ENCODE measurements around the gene MGRN1.
A peak's percentile ranks its signal among the peaks of the same experiment; 100 is the strongest.
"Not testable (repeated sequence)": the region's sequence is repeated elsewhere in the genome, so short reads cannot be mapped to it uniquely, and the experiment has no call there.

The MGRN1 gene

GRCh38 chr16:4701791-4702465, 77.3 kb downstream of the MGRN1 start:
- DNase-seq: no peak

GRCh38 chr16:4702466-4702808, 77.8 kb downstream of the MGRN1 start:
- no peak for DNase-seq

DNA sequence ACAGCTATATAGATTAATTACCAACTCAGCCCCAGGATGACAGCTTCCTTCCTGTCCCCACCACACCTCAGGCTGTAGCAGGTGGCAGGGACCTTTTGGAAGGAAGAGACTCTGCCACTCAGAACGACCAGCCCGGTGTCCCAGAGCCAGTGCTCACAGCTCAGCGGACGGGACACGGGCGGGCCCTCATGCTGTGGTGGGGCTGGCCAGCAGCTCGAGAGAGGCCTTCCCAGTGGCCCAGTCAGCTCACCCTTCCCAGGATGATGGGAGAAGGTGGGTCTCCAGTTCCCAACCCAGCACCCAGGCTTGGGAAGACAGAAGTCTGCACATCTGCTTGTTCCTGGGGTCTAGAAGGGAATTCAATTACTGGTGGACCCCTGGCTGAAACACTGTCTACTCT, 79.3 kb downstream of the MGRN1 start:
- DNase-seq: no peak

DNA sequence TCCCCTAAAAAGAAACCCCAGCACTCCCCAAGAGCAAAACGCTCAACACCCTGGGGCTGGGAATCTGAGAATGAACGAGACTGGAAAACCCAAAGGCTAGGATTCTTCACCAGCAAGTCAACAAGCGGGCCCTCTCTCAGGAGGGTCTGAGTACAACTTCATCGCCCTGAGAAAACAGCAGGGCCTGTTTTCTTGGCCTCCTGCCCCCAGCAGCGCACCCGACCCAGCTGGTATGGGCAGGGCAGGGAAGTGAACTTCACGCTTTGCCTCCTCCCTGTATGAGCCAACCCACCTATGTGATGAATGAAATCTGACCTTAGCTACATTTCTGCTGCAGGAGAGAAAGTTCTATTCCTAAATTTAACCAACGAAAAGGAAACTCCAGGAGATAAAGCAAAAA, 79.9 kb downstream of the MGRN1 start:
- no peak for DNase-seq

GRCh38 chr16:4704913-4705312, 80.3 kb downstream of the MGRN1 start:
- no peak for DNase-seq

GRCh38 chr16:4706871-4707270, 82.2 kb downstream of the MGRN1 start:
- DNase-seq: no peak

DNA sequence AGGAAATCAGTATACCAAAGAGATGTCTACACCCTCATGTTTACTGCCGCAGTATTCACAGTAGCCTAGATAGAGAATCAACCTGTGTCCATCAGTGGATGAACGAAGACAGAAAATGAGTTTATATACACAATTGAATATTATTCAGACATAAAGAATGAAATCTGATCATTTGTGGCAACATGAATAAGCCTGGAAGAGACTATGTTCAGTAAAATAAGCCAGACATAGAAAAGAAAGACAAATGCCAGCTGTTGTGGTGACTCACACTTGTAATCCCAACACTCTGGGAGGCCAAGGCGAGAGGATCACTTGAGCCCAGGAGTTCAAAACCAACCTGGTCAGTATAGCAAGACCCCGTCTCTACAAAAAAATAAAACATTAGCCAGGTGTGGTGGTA, 84.9 kb downstream of the MGRN1 start:
- no peak for DNase-seq

GRCh38 chr16:4713663-4714501, 89.3 kb downstream of the MGRN1 start:
- DNase-seq: no peak

- no peak for DNase-seq
These were observed 90.4 kb downstream of the MGRN1 start for GRCh38 chr16:4714996-4715395.

DNA sequence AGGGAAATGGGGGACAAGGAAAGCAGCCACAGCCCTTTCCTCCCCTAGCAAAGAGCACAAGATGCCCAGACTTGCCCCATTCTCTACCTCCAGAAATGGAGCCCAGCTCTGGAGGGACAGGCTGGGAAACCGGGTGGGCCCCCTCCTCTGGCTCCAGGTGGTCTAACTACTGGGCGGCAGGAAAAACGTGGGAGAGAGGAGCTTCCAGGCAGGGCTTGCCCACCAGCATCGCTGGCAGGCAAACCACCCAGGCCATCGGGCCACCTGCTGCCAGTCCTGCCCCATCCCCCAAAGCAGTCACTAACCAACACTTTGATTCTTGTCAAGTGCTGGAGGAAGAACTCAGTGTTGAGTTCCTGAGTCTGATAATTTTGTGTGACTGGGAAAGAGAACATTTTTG, 93.8 kb downstream of the MGRN1 start:
- DNase-seq: no peak

GRCh38 chr16:4723071-4723767, 98.6 kb downstream of the MGRN1 start:
- no peak for DNase-seq

DNA sequence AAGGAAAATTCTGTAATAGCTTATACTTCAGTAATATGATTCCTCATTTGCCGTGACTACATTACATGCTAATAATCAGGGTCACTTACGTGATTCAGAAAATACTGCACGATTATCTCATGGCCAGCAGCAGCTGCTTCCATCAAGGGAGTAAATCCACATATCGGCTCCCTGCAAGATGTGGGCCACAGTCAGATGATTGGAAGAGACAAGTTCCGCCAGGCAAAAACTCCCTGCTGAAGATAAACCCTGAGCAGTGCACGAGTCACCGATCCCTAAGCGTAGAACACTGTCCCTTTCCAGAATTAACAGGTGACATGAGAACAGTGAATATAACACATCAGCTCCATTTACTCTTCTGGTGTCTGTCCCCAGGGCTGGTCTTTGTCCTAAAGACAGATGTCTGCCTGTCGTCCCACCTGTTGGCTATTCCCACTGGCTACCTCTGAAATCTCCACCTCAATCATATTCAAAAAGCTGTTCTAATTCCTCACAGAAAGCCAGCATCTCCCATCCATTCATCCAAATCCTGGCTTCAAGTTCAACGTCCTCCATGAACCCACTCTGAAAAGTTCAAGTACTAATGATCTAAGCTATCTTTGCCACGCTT, 100.1 kb downstream of the MGRN1 start:
- DNase-seq: no peak

- no peak for DNase-seq
These were observed 102.0 kb downstream of the MGRN1 start for GRCh38 chr16:4726616-4727015.

GRCh38 chr16:4728676-4729075, 104.0 kb downstream of the MGRN1 start:
- no peak for DNase-seq

GRCh38 chr16:4729876-4730275, 105.2 kb downstream of the MGRN1 start:
- DNase-seq: no peak

DNA sequence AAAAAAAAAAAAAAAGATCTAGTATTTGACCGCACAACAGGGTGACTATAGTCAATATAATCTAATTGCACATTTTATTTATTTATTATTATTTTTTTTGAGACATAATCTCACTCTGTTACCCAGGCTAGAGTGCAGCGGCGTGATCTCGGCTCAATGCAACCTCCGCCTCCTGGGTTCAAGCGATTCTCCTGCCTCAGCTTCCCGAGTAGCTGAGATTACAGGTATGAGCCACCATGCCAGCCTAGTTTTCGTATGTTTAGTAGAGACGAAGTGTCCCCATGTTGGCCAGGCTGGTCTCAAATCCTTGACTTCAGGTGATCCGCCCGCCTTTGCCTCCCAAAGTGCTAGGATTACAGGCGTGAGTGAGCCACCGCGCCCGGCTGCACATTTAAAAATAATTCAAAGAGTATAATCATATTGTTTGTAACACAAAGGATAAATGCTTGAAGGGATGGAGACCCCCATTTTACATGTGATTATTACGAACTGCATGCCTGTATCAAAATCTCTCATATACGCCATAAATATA, 108.7 kb downstream of the MGRN1 start:
- no peak for DNase-seq

GRCh38 chr16:4733747-4734062, 109.1 kb downstream of the MGRN1 start:
- no peak for DNase-seq

GRCh38 chr16:4734063-4734729, 109.6 kb downstream of the MGRN1 start, which contains the start of the genes ANKS3 and DNAAF8:
ANKS3 (minus strand) TSS chr16:4734271; CDS start chr16:4730149, 4,122 bp downstream.
DNAAF8 (plus strand) TSS chr16:4734537; CDS start chr16:4736515, 1,978 bp downstream.
- DNase-seq: peak; percentile 82

DNA sequence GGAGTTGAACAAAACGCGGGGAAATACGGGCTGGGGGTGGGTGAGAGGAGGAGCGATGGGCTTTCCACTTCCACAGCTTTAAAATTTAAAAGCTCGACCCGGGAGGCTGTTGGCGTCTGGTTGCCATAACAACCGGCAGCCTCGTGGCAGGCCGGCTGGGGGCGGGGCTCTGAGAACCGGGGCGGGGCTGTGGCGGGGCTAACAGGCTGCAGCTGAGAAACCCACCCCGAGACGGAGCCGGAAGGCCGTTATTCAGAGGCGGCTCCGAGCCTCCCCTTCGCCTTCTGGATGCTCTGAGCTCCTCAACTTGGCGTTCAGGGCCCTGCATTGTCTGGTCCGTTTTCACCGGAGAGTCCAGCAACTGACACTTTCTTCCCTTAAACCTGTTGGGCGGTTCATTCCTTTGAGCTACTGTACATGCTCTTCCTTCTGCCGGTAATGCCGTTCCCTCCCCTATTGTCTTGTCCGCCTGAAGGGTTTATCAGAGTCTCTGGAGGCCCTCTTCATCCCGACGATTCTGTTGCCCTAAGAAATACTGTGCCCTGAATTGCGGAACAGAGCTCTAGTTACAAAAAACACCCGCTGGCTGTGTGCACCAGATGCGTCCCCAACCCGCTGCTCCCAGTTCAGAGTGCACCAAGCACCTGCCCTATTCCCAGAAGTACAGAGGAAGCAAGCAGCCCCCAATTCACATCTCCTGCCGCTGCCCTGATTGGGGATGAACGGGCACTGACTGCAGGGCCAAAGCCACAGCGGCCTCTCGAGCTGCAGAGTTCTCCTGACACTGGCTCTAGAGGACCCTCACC, 110.3 kb downstream of the MGRN1 start:
- DNase-seq: peak; percentile 46

GRCh38 chr16:4736546-4736945, 111.9 kb downstream of the MGRN1 start:
- DNase-seq: no peak

GRCh38 chr16:4737545-4737944, 112.9 kb downstream of the MGRN1 start:
- DNase-seq: no peak

DNA sequence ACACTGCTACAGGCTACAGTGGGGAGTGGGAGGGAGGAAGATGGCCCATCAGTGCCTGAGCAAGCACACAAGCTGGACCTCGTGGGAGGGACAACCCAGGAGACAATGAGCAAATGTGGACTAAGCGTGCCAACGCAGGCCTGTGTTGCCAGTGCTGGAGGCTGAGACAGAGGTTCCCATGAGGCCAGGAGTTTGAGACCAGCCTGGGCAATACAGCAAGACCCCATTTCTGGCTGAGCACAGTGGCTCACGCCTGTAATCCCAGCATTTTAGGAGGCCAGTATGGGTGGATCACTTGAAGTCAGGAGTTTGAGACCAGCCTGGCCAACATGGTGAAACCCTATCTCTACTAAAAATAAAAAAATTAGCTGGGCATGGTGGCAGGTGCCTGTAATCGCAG, 113.7 kb downstream of the MGRN1 start:
- DNase-seq: not testable (repeated sequence)

Data from DMS153 (cell line).